Endothelial cell of umbilical vein (primary cell): ENCODE measurements around the gene ANKRD33B. TPM values are rescaled to one million over a fixed set of nuclear protein-coding genes. Genes with fewer than 3 reads are reported as not detected.

Source experiments
- BruUV-seq: library from RNA; stranded (reverse); fragments of 400-500 nt; replicated peaks from 2 replicates; lab custom pipeline; 2021; lab: Mats Ljungman, UMichigan
- CTCF ChIA-PET: fragments of 300-600, 350-600 bp; sonication (Branson Sonifier 250); formaldehyde crosslinking; loops from one replicate; lab custom pipeline; 2021; ENCODE audit warnings: antibody characterized with exemption, inconsistent platforms; lab: Charles Lee
- POLR2A ChIA-PET: fragments of 300-600, 350-600 bp; sonication (Branson Sonifier 250); formaldehyde crosslinking; loops from one replicate; lab custom pipeline; 2021; ENCODE audit warnings: antibody characterized with exemption, inconsistent platforms; lab: Charles Lee
- DNase-seq: peaks from one replicate; pipeline ENCODE4 v3.0.0-alpha.2; 2011; ENCODE audit warnings: low read depth, low spot score
- FAIRE-seq: peaks from 2 replicates; lab custom pipeline; 2011; peaks lifted over from hg19 to GRCh38; lab: Jason Lieb, UNC
- H2AFZ ChIP-seq: 2 replicates; pipeline ENCODE4 v1.6.0; 2012; ENCODE audit warnings: low read depth, low read length, control low read depth, inconsistent platforms
- H3K27ac ChIP-seq: 2 replicates; pipeline ENCODE4 v1.5.1; 2011; ENCODE audit warnings: low read depth, mild to moderate bottlenecking, control low read depth, low read length, moderate library complexity; ENCODE audit not compliant: insufficient read depth
- H3K27me3 ChIP-seq, 2 experiments: 2 replicates each; pipeline versions ENCODE4 v1.6.0 to v1.6.1; 2011; ENCODE audit warnings: low read length in 2 of 2, mixed read lengths in 1 of 2; ENCODE audit not compliant: control insufficient read depth in 2 of 2, insufficient read depth in 2 of 2
- H3K36me3 ChIP-seq, 2 experiments: 2 replicates in 1 of 2; 3 replicates in 1 of 2; pipeline ENCODE4 v1.5.1; 2011; ENCODE audit warnings: low read length in 2 of 2, mild to moderate bottlenecking in 1 of 2, moderate library complexity in 1 of 2; ENCODE audit not compliant: control insufficient read depth in 2 of 2, insufficient read depth in 2 of 2; ENCODE audit errors: extremely low read depth in 1 of 2
- H3K4me1 ChIP-seq: 3 replicates; pipeline ENCODE4 v1.5.1; 2011; ENCODE audit warnings: mild to moderate bottlenecking, low read length; ENCODE audit not compliant: control insufficient read depth, insufficient read depth; ENCODE audit errors: extremely low read depth
- H3K4me2 ChIP-seq: 2 replicates; pipeline ENCODE4 v1.6.1; 2011; ENCODE audit warnings: low read length, control low read depth, mixed read lengths; ENCODE audit not compliant: insufficient read depth
- H3K4me3 ChIP-seq, 3 experiments: fragments of 200-600 bp in 1 of 3; sonication (generic), shearing (Covaris generic) in 1 of 3; replicated peaks in 1 of 3; 2 replicates each; pipeline ENCODE4 v1.5.1; 2011 to 2016; ENCODE audit warnings: control low read depth in 3 of 3, low read length in 3 of 3, mild to moderate bottlenecking in 2 of 3, inconsistent platforms in 1 of 3, low read depth in 1 of 3, moderate library complexity in 1 of 3; ENCODE audit not compliant: insufficient read depth in 1 of 3
- H3K79me2 ChIP-seq: 2 replicates; pipeline ENCODE4 v1.6.0; 2012; ENCODE audit warnings: low read length, inconsistent platforms; ENCODE audit not compliant: control insufficient read depth, insufficient read depth
- H3K9ac ChIP-seq: replicated peaks from 2 replicates; pipeline ENCODE3; 2011; ENCODE audit warnings: low read length, control low read depth; ENCODE audit not compliant: insufficient read depth; ENCODE audit errors: extremely low read depth
- H3K9me1 ChIP-seq: replicated peaks from 3 replicates; pipeline ENCODE4 v1.6.0; 2011; ENCODE audit warnings: mild to moderate bottlenecking, low read length; ENCODE audit not compliant: control insufficient read depth, insufficient read depth; ENCODE audit errors: extremely low read depth
- H3K9me3 ChIP-seq: replicated peaks from 2 replicates; pipeline ENCODE4 v1.5.1; 2012; ENCODE audit warnings: low read length, inconsistent platforms; ENCODE audit not compliant: control insufficient read depth, insufficient read depth
- H4K20me1 ChIP-seq: replicated peaks from 2 replicates; pipeline ENCODE3; 2011; ENCODE audit warnings: mild to moderate bottlenecking, low read length; ENCODE audit not compliant: control insufficient read depth, insufficient read depth; ENCODE audit errors: extremely low read depth
- EZH2 ChIP-seq: IDR thresholded peaks from 2 replicates; pipeline ENCODE4 v1.6.1; 2012; ENCODE audit warnings: borderline replicate concordance, low read depth, mild to moderate bottlenecking, moderate library complexity, low read length, inconsistent platforms; ENCODE audit not compliant: severe bottlenecking
- FOS ChIP-seq: IDR thresholded peaks from 2 replicates; pipeline ENCODE4 v1.6.1; 2011; ENCODE audit warnings: mild to moderate bottlenecking, low read length, moderate library complexity, borderline replicate concordance; ENCODE audit not compliant: insufficient read depth
- GATA2 ChIP-seq: IDR thresholded peaks from 2 replicates; pipeline ENCODE4 v1.7.0; 2011; ENCODE audit warnings: low read depth, mild to moderate bottlenecking, moderate library complexity, mixed read lengths, low read length; ENCODE audit not compliant: insufficient read length, insufficient read depth
- JUN ChIP-seq: IDR thresholded peaks from 2 replicates; pipeline ENCODE4 v1.6.1; 2011; ENCODE audit warnings: borderline replicate concordance, low read depth; ENCODE audit not compliant: insufficient read length, insufficient read depth
- MYC ChIP-seq: IDR thresholded peaks from one replicate; pipeline ENCODE4 v1.6.1; 2011; ENCODE audit warnings: mild to moderate bottlenecking, low read depth, low read length
- POLR2A ChIP-seq: IDR thresholded peaks from 2 replicates; pipeline ENCODE4 v1.6.1; 2012; ENCODE audit warnings: low read depth, mild to moderate bottlenecking, control low read depth, low read length
- POLR2AphosphoS5 ChIP-seq: IDR thresholded peaks from 2 replicates; pipeline ENCODE4 v1.6.1; 2012; ENCODE audit warnings: low read depth, mild to moderate bottlenecking, control low read depth, low read length, moderate library complexity; ENCODE audit not compliant: insufficient read depth
- dilution Hi-C: fragments of 300-500 bp; cut with MboI; formaldehyde crosslinking; loops from one replicate; pipeline ENCODE4 v1.15.0; 2019; ENCODE audit warnings: low sequenced_read_pairs; ENCODE audit not compliant: extremely low pct_ligation_motif_present
- intact Hi-C: fragments of 100-400 bp; cut with micrococcal nuclease; formaldehyde crosslinking; loops from one replicate; pipeline ENCODE4 v1.10.0; 2022
- polyA plus RNA-seq, 4 experiments: library from polyadenylated mRNA; depleted of rRNA in 3 of 4; stranded (reverse) in 3 of 4; unstranded in 1 of 4; fragments of >200 nt; gene quantifications; 2 replicates each; pipeline versions ENCODE4 v1.2.1 to v1.2.3, GENCODE V29; 2011 to 2012; ENCODE audit warnings: missing spikeins in 1 of 4
- total RNA-seq: library from RNA; stranded (reverse); gene quantifications from 2 replicates; pipeline ENCODE4 v1.2.3, GENCODE V29; 2021
- TF ChIP-seq, protein P1 (sequence below), 2 donors: IDR thresholded peaks; 1 replicate in 1 of 2; 2 replicates in 1 of 2; pipeline ENCODE4 v1.5.1; 2011; ENCODE audit warnings: low read length in 2 of 2, mild to moderate bottlenecking in 2 of 2, moderate library complexity in 2 of 2, control low read depth in 1 of 2, inconsistent platforms in 1 of 2, low read depth in 1 of 2; ENCODE audit not compliant: insufficient read depth in 1 of 2; ENCODE audit errors: extremely low read depth in 1 of 2
- TF ChIP-seq, protein P2 (sequence below): IDR thresholded peaks from 2 replicates; pipeline ENCODE4 v1.6.1; 2011; ENCODE audit not compliant: insufficient read depth, insufficient read length

The ANKRD33B gene
- total and polyA plus RNA-seq, 2 donors (not counting 3 experiments of a cell fraction or from before 2014, with no cell fraction given), result 2.4 to 5.4 TPM

DNA sequence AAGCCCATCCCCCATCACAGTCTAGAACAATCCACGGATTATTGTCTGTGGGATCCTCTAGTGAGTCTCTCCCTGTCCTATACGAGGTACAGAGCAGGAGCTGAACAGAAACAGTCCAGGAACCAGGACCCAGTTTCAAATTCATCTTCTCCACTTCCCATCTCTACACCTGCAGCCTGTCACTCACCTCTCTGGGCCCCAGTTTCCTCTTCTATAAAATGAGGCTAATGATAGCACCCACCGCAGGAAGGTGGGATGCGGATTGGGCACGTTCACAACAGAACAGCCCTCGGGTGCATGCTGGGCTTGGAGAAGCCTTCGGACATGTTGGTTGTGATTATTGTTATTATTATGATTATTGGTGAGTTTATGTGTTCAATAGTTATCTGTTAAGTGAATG, 78.5 kb downstream of the ANKRD33B start:
- Histone ChIP-seq H3K79me2 (no peaks in the 10 kb centered on the region), H3K9me1 (no peaks in the 10 kb centered on the region), H3K27me3 (no peaks in the 10 kb centered on the region), H3K27ac (no peak overlapping the region), H3K36me3 (no peaks in the 10 kb centered on the region), H3K4me1 (peaks cover 3% of the 10 kb centered on the region), H2AFZ (no peak overlapping the region), H3K9me3 (no peaks in the 10 kb centered on the region), H3K4me2 (no peak overlapping the region), H4K20me1 (no peaks in the 10 kb centered on the region), H3K4me3 (no peak overlapping the region), H3K9ac (no peak overlapping the region)
- DNase-seq (no peak), FAIRE-seq (no peak)
- intact Hi-C loops (no loop called here), dilution Hi-C loops (no loop called here)
- POLR2A ChIA-PET, result no interaction called here
- BruUV-seq, result no TSS peak
- TF ChIP-seq GATA2 (no peak), JUN (no peak), FOS (no peak), POLR2AphosphoS5 (no peak), EZH2 (no peak), POLR2A (no peak), MYC (no peak)
- TF ChIP-seq, protein P1, sequence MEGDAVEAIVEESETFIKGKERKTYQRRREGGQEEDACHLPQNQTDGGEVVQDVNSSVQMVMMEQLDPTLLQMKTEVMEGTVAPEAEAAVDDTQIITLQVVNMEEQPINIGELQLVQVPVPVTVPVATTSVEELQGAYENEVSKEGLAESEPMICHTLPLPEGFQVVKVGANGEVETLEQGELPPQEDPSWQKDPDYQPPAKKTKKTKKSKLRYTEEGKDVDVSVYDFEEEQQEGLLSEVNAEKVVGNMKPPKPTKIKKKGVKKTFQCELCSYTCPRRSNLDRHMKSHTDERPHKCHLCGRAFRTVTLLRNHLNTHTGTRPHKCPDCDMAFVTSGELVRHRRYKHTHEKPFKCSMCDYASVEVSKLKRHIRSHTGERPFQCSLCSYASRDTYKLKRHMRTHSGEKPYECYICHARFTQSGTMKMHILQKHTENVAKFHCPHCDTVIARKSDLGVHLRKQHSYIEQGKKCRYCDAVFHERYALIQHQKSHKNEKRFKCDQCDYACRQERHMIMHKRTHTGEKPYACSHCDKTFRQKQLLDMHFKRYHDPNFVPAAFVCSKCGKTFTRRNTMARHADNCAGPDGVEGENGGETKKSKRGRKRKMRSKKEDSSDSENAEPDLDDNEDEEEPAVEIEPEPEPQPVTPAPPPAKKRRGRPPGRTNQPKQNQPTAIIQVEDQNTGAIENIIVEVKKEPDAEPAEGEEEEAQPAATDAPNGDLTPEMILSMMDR (IDR thresholded peaks at IDR 0.05; ENCODE audit: extremely low read depth in 1 of 2, insufficient read depth in 1 of 2, low read depth in 1 of 2, low read length in 2 of 2), result no peak
- TF ChIP-seq, protein P2, sequence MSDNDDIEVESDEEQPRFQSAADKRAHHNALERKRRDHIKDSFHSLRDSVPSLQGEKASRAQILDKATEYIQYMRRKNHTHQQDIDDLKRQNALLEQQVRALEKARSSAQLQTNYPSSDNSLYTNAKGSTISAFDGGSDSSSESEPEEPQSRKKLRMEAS, result no peak
- CTCF ChIA-PET, result no interaction called here
